KG1 (cell line): Measurements from ENCODE around the gene IQGAP1.
"Not testable (repeated sequence)": the region's sequence is repeated elsewhere in the genome, so short reads cannot be mapped to it uniquely, and the experiment has no call there.

ENCODE experiments used
- DNase-seq: peaks from one replicate; lab custom pipeline; 2025; lab: John Stamatoyannopoulos, UW

The IQGAP1 gene

GRCh38 chr15:90387534-90388461 is at the start of gene IQGAP1:
Gene IQGAP1, plus strand, starts transcription at chr15:90388242. Its CDS starts 100 bp downstream, at chr15:90388342.
- peak; percentile 92 for DNase-seq

GRCh38 chr15:90338532-90338931 is 49.5 kb upstream of the IQGAP1 start:
- no peak for DNase-seq

- DNase-seq, result no peak
Measured at GRCh38 chr15:90340345-90340744, 47.7 kb upstream of the IQGAP1 start.

GRCh38 chr15:90343302-90343790 is 44.7 kb upstream of the IQGAP1 start:
- DNase-seq, result no peak

GRCh38 chr15:90344662-90345061 is 43.4 kb upstream of the IQGAP1 start:
- DNase-seq, result no peak

- DNase-seq, result no peak
Measured at GRCh38 chr15:90345857-90346256, 42.2 kb upstream of the IQGAP1 start.

- not testable (repeated sequence) for DNase-seq
Measured at GRCh38 chr15:90347431-90348065, 40.5 kb upstream of the IQGAP1 start.

- DNase-seq, result no peak
Measured at GRCh38 chr15:90348456-90348855, 39.6 kb upstream of the IQGAP1 start.

- DNase-seq, result no peak
Measured at GRCh38 chr15:90349072-90349471, 39.0 kb upstream of the IQGAP1 start.

GRCh38 chr15:90349821-90350220 is 38.2 kb upstream of the IQGAP1 start:
- DNase-seq, result no peak

- DNase-seq, result no peak
Measured at GRCh38 chr15:90351479-90352106, 36.4 kb upstream of the IQGAP1 start.

GRCh38 chr15:90352107-90352893 is 35.7 kb upstream of the IQGAP1 start, which contains the start of gene ZNF774:
Gene ZNF774, plus strand, starts transcription at chr15:90352284. Its CDS starts 2,377 bp downstream, at chr15:90354661.
- peak; percentile 90 for DNase-seq

GRCh38 chr15:90354986-90355385 is 33.1 kb upstream of the IQGAP1 start:
- no peak for DNase-seq

GRCh38 chr15:90358124-90359033 is 29.7 kb upstream of the IQGAP1 start:
- DNase-seq, result no peak

- no peak for DNase-seq
Measured at GRCh38 chr15:90360746-90361145, 27.3 kb upstream of the IQGAP1 start.

- DNase-seq, result no peak
Measured at GRCh38 chr15:90362936-90363212, 25.2 kb upstream of the IQGAP1 start.

GRCh38 chr15:90364251-90364650 is 23.8 kb upstream of the IQGAP1 start:
- no peak for DNase-seq

GRCh38 chr15:90365414-90366055 is 22.5 kb upstream of the IQGAP1 start:
- DNase-seq, result no peak

- no peak for DNase-seq
Measured at GRCh38 chr15:90367576-90367975, 20.5 kb upstream of the IQGAP1 start.

GRCh38 chr15:90375071-90375470 is 13.0 kb upstream of the IQGAP1 start:
- DNase-seq, result no peak
